OCI-LY1 (cell line): Measurements from ENCODE around the gene PRAF2.

Source experiments
- CTCF ChIP-seq: fragments of 200-600 bp; sonication (generic), shearing (Covaris generic); IDR thresholded peaks from 2 replicates; pipeline ENCODE4 v1.5.1; 2017; ENCODE audit warnings: mild to moderate bottlenecking, antibody characterized with exemption, low read length, moderate library complexity, mixed read lengths
- EZH2 ChIP-seq: fragments of 200-600 bp; sonication (generic), shearing (Covaris generic); IDR thresholded peaks from 2 replicates; pipeline ENCODE4 v1.8.0; 2017; ENCODE audit warnings: borderline replicate concordance, mixed run types, mild to moderate bottlenecking, antibody characterized with exemption, low read length, moderate library complexity, mixed read lengths

DNA sequence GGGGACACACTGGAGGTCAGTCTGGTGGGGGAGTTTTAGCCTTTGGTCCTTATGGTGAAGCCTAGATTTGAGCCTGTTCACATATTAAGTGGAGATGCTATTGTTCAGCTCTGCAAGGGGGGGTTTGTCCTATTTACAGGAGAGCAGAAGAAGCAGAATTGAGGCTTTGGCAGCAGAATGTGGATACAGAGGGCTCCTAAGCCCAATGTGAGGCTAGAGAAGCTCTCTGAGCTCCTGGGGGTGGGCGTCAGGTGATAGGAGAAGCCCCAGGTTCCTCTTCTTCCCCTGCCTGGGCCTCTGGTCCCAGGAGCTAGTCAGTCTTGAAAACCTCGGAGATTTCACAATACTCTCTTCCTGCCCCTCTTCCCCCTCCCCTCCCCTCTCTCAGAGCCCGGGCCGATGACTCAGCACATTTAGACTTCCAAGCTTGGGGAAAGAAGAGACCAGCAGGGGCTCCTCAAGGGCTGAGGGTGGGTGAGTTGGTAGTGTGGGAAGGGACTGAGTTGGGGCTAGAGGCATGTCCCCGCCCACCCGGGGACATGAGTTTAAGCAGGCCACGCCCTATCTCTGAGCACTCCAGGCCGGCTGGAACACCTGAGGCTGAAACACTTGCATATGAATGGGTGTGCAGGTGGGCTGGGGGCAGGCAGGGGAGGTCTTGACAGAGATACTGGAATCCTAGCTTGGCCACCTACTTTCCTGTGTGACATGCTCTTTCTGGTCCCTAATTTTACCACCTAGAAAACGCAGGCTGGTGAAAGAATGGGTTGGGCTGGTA is 34.0 kb downstream of the PRAF2 start:
- TF ChIP-seq CTCF = no peak
- no peak for TF ChIP-seq EZH2
